HG03108 (cell line): Measurements from ENCODE around the gene NDUFS8.

ENCODE experiments used
- ATAC-seq: cut with Tn5 transposase; IDR thresholded peaks from one replicate; pipeline ENCODE4 v1.9.1; 2021; ENCODE audit warnings: moderate library complexity; ENCODE audit not compliant: unreplicated experiment

The NDUFS8 gene

GRCh38 chr11:68014947-68015447 is 15.5 kb upstream of the NDUFS8 start:
- no peak for ATAC-seq

DNA sequence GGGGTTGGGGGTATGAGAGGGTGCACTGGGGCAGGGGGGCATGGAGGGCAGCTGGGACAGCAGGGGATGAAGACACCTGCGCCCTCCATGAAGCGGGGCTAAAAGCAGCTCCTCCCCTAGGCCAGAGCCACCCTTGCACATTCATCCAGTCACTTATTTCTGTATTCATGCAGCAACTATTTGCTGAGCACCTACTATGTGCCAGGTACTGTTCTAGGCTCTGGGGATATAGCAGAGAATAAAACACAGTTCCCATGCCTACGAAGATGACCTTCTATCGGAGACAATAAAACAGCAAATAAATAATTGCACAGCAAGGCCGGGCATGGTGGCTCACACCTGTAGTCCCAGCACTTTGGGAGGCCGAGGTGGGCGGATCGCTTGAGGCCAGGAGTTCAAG is 15.0 kb upstream of the NDUFS8 start:
- ATAC-seq = no peak

- ATAC-seq = no peak
These were observed 14.1 kb upstream of the NDUFS8 start for GRCh38 chr11:68016161-68016903.

DNA sequence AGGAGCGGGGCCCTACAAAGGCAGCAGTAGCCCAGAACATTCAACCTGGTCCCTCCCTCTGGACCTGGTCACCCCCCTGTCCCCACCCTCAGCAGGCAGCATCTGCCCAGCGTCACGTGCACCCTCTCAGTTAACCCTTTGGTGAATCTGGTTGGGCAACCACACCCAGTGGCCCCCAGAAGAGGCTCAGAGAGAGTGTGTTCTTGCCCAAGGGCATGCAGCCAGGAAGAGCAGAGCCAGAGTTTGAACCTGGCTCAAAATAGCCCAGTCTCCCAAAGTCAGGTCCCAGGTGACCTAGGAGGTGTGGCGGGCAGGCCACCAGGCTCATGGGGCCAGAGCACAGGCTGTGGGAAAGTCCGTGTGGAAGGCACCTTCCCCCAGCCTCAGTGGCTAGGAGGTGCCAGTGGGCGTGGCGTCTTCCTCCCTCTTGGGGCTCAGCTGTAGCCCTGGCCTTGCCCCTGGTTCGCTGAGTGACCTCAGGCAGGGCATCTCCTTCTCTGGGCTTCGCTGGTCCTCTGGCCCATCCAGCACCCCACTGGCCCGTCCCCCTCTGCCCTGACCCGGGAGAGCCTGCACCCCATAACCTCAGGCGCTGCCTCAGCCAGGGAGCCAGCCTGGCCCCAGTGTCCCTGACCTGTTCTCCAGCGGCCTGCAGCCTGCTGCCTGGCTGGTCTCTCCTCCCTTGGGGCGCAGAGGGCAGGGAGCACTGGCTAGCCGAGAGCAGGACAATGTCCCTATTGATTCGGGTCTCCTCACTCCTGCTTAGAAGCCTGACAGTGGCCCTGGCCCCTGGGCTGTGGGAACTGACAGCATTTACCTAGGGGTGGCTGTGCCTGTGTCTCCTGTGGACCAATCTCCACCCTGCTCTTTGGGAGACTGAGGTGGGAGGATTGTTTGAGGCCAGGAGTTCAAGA is 13.3 kb upstream of the NDUFS8 start:
- no peak for ATAC-seq

DNA sequence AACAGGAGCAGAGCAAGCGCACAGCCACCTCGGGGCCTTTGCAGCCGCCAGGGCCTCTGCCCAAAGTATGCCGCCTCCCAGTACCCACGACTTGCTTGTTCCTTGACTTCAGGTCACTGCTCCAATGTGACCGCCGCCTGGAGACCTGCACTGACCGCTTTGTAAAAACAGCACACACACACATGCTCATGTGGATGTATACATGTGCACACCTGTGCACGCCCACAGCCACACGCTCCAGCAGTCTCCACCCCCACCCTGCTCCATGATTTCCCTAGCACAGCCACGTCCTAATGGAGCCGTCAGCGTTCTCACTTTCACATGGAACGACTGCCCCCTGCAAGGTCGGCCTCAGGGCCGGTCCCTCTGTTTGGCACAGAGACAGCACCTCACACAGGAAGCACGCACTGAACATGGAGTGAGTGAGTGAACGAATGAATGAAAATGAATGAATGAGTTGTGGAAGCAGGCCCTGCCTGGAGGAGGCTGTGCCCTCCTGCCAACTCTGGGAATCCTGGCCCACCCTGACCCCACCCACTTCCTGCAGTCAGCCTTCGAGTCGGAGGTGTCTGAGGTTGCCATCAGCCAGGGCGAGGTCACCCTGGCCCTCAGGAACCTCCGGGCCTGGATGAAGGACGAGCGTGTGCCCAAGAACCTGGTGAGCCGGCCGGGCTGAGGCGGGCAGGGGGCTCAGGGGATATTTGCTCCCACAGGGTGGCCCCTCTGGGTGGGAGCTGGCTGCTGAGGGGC is 12.3 kb upstream of the NDUFS8 start:
- no peak for ATAC-seq

DNA sequence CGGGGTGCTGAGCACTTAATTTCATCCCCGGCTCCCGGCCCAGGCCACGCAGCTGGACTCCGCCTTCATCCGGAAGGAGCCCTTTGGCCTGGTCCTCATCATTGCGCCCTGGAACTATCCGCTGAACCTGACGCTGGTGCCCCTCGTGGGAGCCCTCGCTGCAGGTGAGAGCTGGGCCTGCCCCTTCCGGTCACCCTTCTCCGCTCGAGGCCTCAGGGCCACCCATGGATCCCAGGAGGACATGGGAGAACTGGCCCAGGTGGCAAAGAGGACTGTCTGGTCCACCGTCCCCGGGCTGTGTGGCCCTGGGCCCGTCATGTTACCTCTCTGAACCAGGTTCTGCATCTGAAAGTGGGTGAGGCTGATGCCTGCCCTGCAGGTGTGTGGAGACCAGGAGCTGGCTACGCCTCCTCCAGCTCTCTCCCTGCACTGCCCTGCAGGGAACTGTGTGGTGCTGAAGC is 11.7 kb upstream of the NDUFS8 start:
- ATAC-seq = no peak

DNA sequence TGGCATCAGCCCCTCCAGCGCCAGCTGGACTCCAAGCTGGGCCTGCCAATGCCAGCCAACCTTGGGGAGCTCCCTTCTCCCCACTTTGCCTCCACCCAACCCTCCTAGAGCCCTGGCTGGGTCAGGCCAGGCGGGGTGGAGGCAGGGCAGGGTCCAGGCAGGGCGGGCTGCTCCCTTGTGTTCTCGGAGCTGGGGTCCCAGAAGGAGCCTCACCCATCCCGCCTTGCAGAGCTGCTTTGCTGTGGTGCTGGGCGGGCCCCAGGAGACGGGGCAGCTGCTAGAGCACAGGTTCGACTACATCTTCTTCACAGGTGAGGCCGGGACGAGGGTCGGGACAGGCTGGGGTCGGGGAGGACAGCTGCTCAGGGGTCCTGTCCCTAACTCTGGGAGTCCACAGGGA is 11.0 kb upstream of the NDUFS8 start:
- ATAC-seq = no peak

DNA sequence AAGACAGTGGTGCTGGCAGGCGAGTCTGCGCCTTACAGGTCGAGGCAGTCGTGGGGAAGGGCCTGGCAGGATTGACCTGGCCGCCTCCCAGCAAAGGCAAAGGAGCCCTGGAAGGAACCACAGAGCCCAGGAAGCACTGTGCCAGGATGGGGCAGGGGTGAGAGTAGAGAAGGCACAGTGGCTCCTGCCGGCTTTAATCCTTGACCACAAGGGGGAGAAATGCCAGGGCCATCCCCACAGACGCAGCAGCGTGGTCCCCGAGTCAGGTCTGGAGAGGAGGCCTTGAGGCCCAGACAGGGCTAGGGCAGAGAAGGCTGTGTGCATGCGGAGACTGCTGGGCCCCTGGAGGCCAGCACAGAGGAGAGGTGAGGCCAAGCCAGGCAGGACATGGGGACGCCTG is 9.9 kb upstream of the NDUFS8 start:
- ATAC-seq = no peak

DNA sequence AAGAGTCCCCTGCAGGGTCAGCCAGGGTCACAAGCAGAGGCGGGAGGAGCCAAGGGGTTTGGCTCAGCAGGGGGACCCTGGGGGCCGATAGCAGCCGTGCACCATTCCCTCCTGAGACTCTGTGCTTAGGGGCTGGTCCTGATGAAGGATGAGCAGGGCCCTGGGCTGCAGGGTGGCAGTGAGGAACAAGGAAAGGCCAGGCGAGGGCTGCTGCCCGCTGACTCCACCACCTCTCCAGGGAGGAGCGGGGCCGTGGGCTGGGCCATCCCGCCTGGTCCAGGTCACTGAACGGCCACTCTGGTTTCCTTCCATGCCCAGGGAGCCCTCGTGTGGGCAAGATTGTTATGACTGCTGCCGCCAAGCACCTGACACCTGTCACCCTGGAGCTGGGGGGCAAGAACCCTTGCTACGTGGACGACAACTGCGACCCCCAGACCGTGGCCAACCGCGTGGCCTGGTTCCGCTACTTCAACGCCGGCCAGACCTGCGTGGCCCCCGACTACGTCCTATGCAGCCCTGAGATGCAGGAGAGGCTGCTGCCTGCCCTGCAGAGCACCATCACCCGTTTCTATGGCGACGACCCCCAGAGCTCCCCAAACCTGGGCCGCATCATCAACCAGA is 9.2 kb upstream of the NDUFS8 start:
- no peak for ATAC-seq

DNA sequence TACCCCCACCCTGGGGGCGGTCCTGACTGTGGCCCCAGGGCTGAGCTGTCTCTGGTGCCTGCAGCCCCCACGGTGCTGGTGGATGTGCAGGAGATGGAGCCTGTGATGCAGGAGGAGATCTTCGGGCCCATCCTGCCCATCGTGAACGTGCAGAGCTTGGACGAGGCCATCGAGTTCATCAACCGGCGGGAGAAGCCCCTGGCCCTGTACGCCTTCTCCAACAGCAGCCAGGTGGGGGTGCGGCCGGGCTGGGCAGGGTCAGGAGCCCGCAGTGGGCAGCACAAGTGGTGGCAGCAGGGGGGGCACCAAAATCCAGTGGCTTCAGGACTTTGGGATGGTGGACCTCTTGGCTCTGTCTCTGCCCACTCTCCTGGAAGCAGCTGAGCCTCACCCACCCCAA is 8.0 kb upstream of the NDUFS8 start:
- ATAC-seq = no peak

DNA sequence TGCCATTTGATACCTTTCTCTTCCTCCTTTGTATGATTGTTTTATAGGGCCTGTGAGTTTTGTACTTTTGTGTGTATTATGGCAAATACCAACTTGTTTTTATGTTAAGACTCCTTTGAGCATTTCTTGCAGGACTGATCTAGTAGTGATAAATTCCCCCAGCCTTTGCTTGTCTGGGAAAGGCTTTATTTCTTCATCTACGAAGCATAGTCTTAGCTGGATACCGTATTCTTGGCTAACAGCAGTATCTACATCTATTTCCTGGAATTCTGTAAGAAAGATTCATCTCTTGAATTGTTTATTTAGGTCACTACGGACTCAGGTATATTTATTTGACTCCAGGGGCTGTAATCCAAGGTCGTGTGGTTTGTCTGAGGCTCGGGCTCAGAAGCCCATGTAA is 6.0 kb upstream of the NDUFS8 start:
- no peak for ATAC-seq

- no peak for ATAC-seq
These were observed 5.4 kb upstream of the NDUFS8 start for GRCh38 chr11:68025047-68025446.

DNA sequence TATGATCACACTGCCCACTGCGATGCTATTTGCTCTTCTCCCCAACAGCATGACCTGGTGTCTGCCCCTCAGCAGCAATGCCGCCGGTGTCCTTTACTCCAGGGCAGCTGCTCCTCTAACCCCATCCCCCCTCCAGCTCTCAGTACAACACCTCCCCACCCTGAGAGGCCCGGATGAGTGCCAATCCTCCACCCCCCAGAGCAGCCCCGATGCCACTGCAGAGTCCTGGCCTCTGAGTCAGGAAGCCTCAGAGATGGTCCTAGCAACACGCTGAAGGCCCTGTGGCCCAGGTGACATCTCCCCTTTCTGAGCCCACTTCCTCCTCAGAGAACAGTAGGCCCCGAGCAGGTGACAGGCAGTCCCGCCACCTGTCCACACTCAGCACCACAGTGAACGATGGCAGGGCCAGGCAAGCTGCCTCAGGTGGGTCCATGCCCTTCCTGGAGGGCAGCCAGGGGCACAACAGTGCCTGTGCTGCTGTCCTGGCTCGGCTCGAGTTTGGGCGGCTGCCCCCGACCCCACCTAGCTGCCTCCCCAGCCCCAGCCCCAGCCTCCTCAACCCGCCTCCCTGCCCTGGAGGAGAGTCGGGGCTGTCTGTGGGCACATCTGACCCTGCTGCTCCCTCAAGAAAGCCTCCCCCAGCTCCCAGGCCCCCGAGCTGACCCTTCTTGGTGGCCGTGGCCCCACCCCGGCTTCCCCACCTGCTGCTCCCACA is 3.9 kb upstream of the NDUFS8 start:
- ATAC-seq = no peak

DNA sequence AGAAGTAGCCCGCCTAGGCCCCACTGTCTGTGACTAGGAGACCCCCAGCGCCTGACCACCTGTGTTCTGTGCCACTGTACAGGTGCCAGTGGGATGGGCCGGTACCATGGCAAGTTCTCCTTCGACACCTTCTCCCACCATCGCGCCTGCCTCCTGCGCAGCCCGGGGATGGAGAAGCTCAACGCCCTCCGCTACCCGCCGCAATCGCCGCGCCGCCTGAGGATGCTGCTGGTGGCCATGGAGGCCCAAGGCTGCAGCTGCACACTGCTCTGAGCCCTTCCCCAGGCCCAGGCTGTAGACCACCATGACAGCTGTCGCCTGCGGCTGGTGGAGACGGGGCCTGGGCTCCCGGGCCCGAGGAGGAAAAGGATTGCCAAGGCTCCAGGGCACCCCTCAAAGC is 2.8 kb upstream of the NDUFS8 start:
- no peak for ATAC-seq

DNA sequence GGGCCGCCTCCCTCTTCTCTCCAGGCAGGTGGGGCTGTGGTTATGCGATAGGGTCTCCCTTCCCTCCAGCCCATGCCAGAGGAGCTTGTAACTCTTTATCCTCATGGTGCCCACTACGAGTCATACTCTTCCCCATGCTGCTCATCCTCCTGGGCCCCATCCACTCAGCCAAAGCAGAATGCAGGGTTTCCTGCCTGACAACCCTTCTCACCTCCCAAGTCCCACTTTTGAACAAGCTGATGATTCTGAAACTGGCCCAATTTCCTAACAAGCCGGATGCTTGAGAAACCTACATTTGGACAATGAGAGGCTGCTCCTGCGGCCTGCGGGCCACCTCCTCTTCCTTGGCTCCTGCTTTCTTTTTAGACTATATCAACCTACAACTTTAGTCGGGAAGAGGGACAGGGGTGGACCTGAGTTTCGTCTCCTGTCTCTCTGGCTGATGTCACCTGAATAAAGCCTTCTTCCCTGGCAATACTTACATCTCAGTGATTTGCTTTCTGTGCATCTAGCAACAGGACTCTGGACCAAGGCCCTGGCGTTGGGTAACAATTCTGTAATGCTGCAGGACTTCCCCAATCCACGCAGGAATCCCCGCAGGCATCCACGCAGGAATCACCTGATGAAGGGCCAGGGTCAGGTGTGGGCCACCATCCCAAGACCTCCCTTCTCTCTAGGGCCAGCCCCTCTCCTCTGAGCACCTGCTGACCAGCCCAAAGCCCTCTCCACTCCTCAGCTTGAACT is 1.5 kb upstream of the NDUFS8 start:
- ATAC-seq = no peak

- ATAC-seq = no peak
These were observed 623 bp downstream of the NDUFS8 start for GRCh38 chr11:68031144-68031464.

DNA sequence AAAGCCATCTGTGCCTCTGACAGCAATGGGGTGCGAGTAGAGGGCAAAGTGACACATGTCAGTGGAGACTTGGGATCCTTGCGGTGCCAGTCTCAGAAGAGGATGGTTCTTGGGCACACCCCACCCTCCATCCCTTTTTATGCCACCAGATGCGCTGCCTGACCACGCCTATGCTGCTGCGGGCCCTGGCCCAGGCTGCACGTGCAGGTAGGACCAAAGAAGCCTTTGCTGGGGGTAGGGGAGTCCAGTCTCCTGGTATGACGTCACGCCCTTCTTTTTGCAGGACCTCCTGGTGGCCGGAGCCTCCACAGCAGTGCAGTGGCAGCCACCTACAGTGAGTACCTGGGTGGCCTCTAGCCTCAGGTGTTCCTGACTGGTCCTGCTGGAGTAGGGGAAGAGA is 1.5 kb downstream of the NDUFS8 start:
- ATAC-seq = no peak

DNA sequence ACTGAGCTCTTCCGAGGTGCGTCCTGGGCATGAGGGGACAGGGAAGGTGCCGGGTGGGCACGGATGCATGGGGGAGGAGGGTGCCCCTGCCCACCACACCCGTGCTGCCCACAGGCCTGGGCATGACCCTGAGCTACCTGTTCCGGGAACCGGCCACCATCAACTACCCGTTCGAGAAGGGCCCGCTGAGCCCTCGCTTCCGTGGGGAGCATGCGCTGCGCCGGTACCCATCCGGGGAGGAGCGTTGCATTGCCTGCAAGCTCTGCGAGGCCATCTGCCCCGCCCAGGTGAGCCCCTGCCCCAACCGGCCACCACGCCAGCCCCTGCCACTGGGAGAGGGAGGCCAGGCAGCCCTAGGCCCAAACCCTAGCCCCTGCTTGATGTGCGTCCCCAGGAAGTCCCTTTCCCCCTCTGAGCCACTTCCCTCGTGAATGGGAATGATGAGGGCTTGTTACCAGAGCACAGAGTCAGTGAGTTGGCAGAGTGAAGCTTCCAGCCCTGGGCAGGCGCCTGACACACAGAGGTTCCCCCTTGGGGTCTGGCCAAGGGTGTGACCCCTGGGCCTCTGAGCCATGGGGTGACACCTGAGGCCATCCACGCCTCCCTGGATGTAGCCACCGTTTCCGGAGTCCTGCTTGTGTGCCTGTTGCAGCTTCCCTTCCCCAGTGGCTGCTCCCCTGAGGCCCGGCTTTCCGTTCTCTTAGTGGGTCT is 2.7 kb downstream of the NDUFS8 start:
- no peak for ATAC-seq

- ATAC-seq = no peak
These were observed 3.2 kb downstream of the NDUFS8 start for GRCh38 chr11:68033708-68034045.
